HG03139 (cell line): ENCODE results near the gene RNPEPL1.

Source experiments
- ATAC-seq: cut with Tn5 transposase; IDR thresholded peaks from one replicate; pipeline ENCODE4 v1.9.1; 2021; ENCODE audit not compliant: unreplicated experiment

The RNPEPL1 gene

GRCh38 chr2:240589850-240590525, 21.7 kb downstream of the RNPEPL1 start:
- no peak for ATAC-seq

- ATAC-seq: no peak
Measured at GRCh38 chr2:240590681-240591111, 22.4 kb downstream of the RNPEPL1 start.

- ATAC-seq: no peak
Measured at GRCh38 chr2:240591226-240591625, 22.9 kb downstream of the RNPEPL1 start.

GRCh38 chr2:240591784-240592183, 23.5 kb downstream of the RNPEPL1 start:
- ATAC-seq: no peak

- no peak for ATAC-seq
Measured at GRCh38 chr2:240593026-240593702, 24.9 kb downstream of the RNPEPL1 start.

- ATAC-seq: no peak
Measured at GRCh38 chr2:240593703-240594451, 25.6 kb downstream of the RNPEPL1 start.

- ATAC-seq: no peak
Measured at GRCh38 chr2:240594511-240595380, 26.5 kb downstream of the RNPEPL1 start.

- ATAC-seq: no peak
Measured at GRCh38 chr2:240595381-240596079, 27.2 kb downstream of the RNPEPL1 start.

- ATAC-seq: no peak
Measured at GRCh38 chr2:240596080-240596460, 27.8 kb downstream of the RNPEPL1 start.

- ATAC-seq: no peak
Measured at GRCh38 chr2:240596491-240596931, 28.2 kb downstream of the RNPEPL1 start.

GRCh38 chr2:240597054-240597418, 28.8 kb downstream of the RNPEPL1 start:
- no peak for ATAC-seq

- no peak for ATAC-seq
Measured at GRCh38 chr2:240597419-240598181, 29.3 kb downstream of the RNPEPL1 start.

GRCh38 chr2:240598311-240598911, 30.1 kb downstream of the RNPEPL1 start:
- no peak for ATAC-seq

GRCh38 chr2:240599141-240599583, 30.9 kb downstream of the RNPEPL1 start:
- no peak for ATAC-seq

- no peak for ATAC-seq
Measured at GRCh38 chr2:240600451-240600961, 32.2 kb downstream of the RNPEPL1 start.

- no peak for ATAC-seq
Measured at GRCh38 chr2:240601061-240601830, 33.0 kb downstream of the RNPEPL1 start.

GRCh38 chr2:240601831-240602160, 33.5 kb downstream of the RNPEPL1 start:
- ATAC-seq: no peak
